H1 (cell line): ENCODE results near the gene LGALS9. TPM values are rescaled to one million over a fixed set of nuclear protein-coding genes. Genes with fewer than 3 reads are reported as not detected.

Source experiments
- CTCF ChIA-PET: fragments of 300-600 bp; sonication (Branson Sonifier 250); formaldehyde crosslinking; loops from one replicate; lab custom pipeline; 2021; ENCODE audit not compliant: partially characterized antibody; lab: Charles Lee
- POLR2A ChIA-PET: fragments of 300-600 bp; sonication (Branson Sonifier 250); formaldehyde crosslinking; loops from one replicate; lab custom pipeline; 2021; ENCODE audit warnings: inconsistent platforms; ENCODE audit not compliant: partially characterized antibody; lab: Charles Lee
- DNase-seq, 2 experiments: peaks; one replicate each; pipeline versions ENCODE4 v3.0.0 to v3.0.0-alpha.2; 2010 to 2022; ENCODE audit warnings: low spot score in 2 of 2, low read depth in 1 of 2, mixed read lengths in 1 of 2
- FAIRE-seq: peaks from 2 replicates; lab custom pipeline; 2011; peaks lifted over from hg19 to GRCh38; lab: Jason Lieb, UNC
- H2AFZ ChIP-seq: 2 replicates; pipeline ENCODE4 v1.8.1; 2012; ENCODE audit warnings: low read length, inconsistent platforms
- H2AK5ac ChIP-seq: 2 replicates; pipeline ENCODE4 v1.6.1; 2013; ENCODE audit warnings: low read depth, low read length
- H2BK120ac ChIP-seq: replicated peaks from 2 replicates; pipeline ENCODE3; 2013; ENCODE audit warnings: low read depth, low read length, inconsistent platforms
- H2BK12ac ChIP-seq: 2 replicates; pipeline ENCODE4 v1.6.1; 2013; ENCODE audit warnings: low read depth, low read length
- H2BK15ac ChIP-seq: 2 replicates; pipeline ENCODE4 v1.6.1; 2013; ENCODE audit warnings: low read length
- H2BK20ac ChIP-seq: 2 replicates; pipeline ENCODE4 v1.6.1; 2013; ENCODE audit warnings: low read length
- H2BK5ac ChIP-seq: 2 replicates; pipeline ENCODE4 v1.6.1; 2013; ENCODE audit warnings: low read depth, low read length
- H3K14ac ChIP-seq: 2 replicates; pipeline ENCODE4 v1.6.1; 2013; ENCODE audit warnings: inconsistent platforms; ENCODE audit not compliant: insufficient read length
- H3K18ac ChIP-seq: 2 replicates; pipeline ENCODE4 v1.6.1; 2013; ENCODE audit warnings: low read length; ENCODE audit errors: extremely low read depth
- H3K23ac ChIP-seq: 2 replicates; pipeline ENCODE4 v1.6.1; 2013; ENCODE audit warnings: inconsistent platforms; ENCODE audit not compliant: insufficient read length
- H3K23me2 ChIP-seq: 2 replicates; pipeline ENCODE4 v1.6.1; 2013; ENCODE audit warnings: low read depth, low read length
- H3K27ac ChIP-seq: 2 replicates; pipeline ENCODE4 v1.6.1; 2011; ENCODE audit warnings: low read depth, low read length, inconsistent platforms
- H3K27me3 ChIP-seq, 4 experiments: replicated peaks in 1 of 4; 1 replicate in 1 of 4; 2 replicates in 3 of 4; pipeline versions ENCODE4 v1.6.1 to v1.8.1; 2011 to 2013; ENCODE audit warnings: low read length in 3 of 4, mild to moderate bottlenecking in 3 of 4, inconsistent platforms in 2 of 4, mixed read lengths in 2 of 4, moderate library complexity in 1 of 4; ENCODE audit not compliant: control insufficient read depth in 3 of 4, insufficient read depth in 3 of 4; ENCODE audit errors: extremely low read depth in 1 of 4
- H3K36me3 ChIP-seq, 4 experiments: 2 replicates each; pipeline versions ENCODE4 v1.6.1 to v1.8.1; 2011 to 2013; ENCODE audit warnings: mild to moderate bottlenecking in 4 of 4, low read length in 3 of 4, moderate library complexity in 2 of 4, control low read depth in 1 of 4, inconsistent platforms in 1 of 4; ENCODE audit not compliant: insufficient read depth in 4 of 4, control insufficient read depth in 2 of 4
- H3K4ac ChIP-seq: replicated peaks from 2 replicates; pipeline ENCODE3; 2013; ENCODE audit warnings: low read length, low read depth, mixed read lengths, inconsistent platforms; ENCODE audit not compliant: insufficient read length
- H3K4me1 ChIP-seq, 4 experiments: replicated peaks in 1 of 4; 1 replicate in 1 of 4; 2 replicates in 3 of 4; pipeline versions ENCODE4 v1.6.1 to v1.8.1; 2011 to 2013; ENCODE audit warnings: low read length in 3 of 4, inconsistent platforms in 2 of 4, mixed read lengths in 1 of 4; ENCODE audit not compliant: insufficient read depth in 4 of 4, control insufficient read depth in 3 of 4
- H3K4me2 ChIP-seq, 2 experiments: 2 replicates each; pipeline versions ENCODE4 v1.6.1 to v1.8.1; 2011 to 2013; ENCODE audit warnings: low read depth in 2 of 2, low read length in 2 of 2, control low read depth in 1 of 2, inconsistent platforms in 1 of 2, mild to moderate bottlenecking in 1 of 2; ENCODE audit not compliant: insufficient read depth in 1 of 2
- H3K4me3 ChIP-seq, 4 experiments: fragments of 200-600, 300-600 bp in 1 of 4; sonication (generic), shearing (Covaris generic), sonication (Bioruptor Twin) in 1 of 4; 2 replicates each; pipeline versions ENCODE4 v1.5.1 to v1.8.1; 2011 to 2016; ENCODE audit warnings: low read length in 4 of 4, low read depth in 3 of 4, control low read depth in 2 of 4, inconsistent platforms in 2 of 4, mild to moderate bottlenecking in 2 of 4, mixed read lengths in 1 of 4, moderate library complexity in 1 of 4; ENCODE audit not compliant: insufficient read depth in 2 of 4; ENCODE audit errors: extremely low read depth in 1 of 4
- H3K56ac ChIP-seq: replicated peaks from 2 replicates; pipeline ENCODE3; 2013; ENCODE audit warnings: low read depth, mild to moderate bottlenecking, mixed read lengths, low read length, inconsistent platforms; ENCODE audit not compliant: insufficient read length
- H3K79me1 ChIP-seq: 2 replicates; pipeline ENCODE4 v1.6.1; 2013; ENCODE audit warnings: low read depth, low read length, control low read depth
- H3K79me2 ChIP-seq, 2 experiments: 2 replicates each; pipeline versions ENCODE4 v1.6.1 to v1.8.1; 2012 to 2013; ENCODE audit warnings: low read length in 2 of 2, mild to moderate bottlenecking in 2 of 2, inconsistent platforms in 1 of 2; ENCODE audit not compliant: insufficient read depth in 2 of 2, control insufficient read depth in 1 of 2
- H3K9ac ChIP-seq, 4 experiments: replicated peaks in 1 of 4; 1 replicate in 1 of 4; 2 replicates in 3 of 4; pipeline versions ENCODE4 v1.6.1 to v1.8.1; 2011 to 2013; ENCODE audit warnings: low read depth in 3 of 4, low read length in 3 of 4, control low read depth in 2 of 4, mild to moderate bottlenecking in 2 of 4, moderate library complexity in 2 of 4, inconsistent platforms in 1 of 4; ENCODE audit errors: extremely low read depth in 1 of 4
- H3K9me3 ChIP-seq, 2 experiments: 2 replicates each; pipeline versions ENCODE4 v1.6.1 to v1.8.1; 2012 to 2013; ENCODE audit warnings: mild to moderate bottlenecking in 2 of 2, moderate library complexity in 2 of 2, control low read depth in 1 of 2, inconsistent platforms in 1 of 2, low read depth in 1 of 2, low read length in 1 of 2, mixed read lengths in 1 of 2; ENCODE audit not compliant: insufficient read depth in 2 of 2
- H4K20me1 ChIP-seq, 2 experiments: replicated peaks in 1 of 2; 2 replicates each; pipeline versions ENCODE3 to v1.8.1; 2011 to 2013; ENCODE audit warnings: inconsistent platforms in 2 of 2, low read length in 2 of 2, mild to moderate bottlenecking in 1 of 2; ENCODE audit not compliant: insufficient read depth in 2 of 2, control insufficient read depth in 1 of 2
- H4K5ac ChIP-seq: 2 replicates; pipeline ENCODE4 v1.6.1; 2013; ENCODE audit warnings: low read length, low read depth, mixed read lengths, inconsistent platforms; ENCODE audit not compliant: insufficient read length
- H4K8ac ChIP-seq: 2 replicates; pipeline ENCODE4 v1.8.0; 2013; ENCODE audit warnings: mild to moderate bottlenecking, moderate library complexity, low read length, inconsistent platforms; ENCODE audit not compliant: insufficient read depth; ENCODE audit errors: extremely low read depth
- H4K91ac ChIP-seq: replicated peaks from 2 replicates; pipeline ENCODE3; 2013; ENCODE audit warnings: low read length, mixed read lengths, inconsistent platforms; ENCODE audit not compliant: insufficient read length
- BACH1 ChIP-seq: IDR thresholded peaks from 2 replicates; pipeline ENCODE4 v1.6.1; 2012; ENCODE audit warnings: low read length, improper control_type of control experiment
- CBX8 ChIP-seq: fragments of 300-800, 300-1000 bp; sonication (generic); IDR thresholded peaks from 2 replicates; pipeline ENCODE4 v1.7.1; 2016; ENCODE audit warnings: low read depth, low read length, borderline replicate concordance
- CEBPB ChIP-seq: IDR thresholded peaks from 2 replicates; pipeline ENCODE4 v1.6.1; 2012; ENCODE audit warnings: low read depth, low read length
- CREB1 ChIP-seq: IDR thresholded peaks from 2 replicates; pipeline ENCODE4 v1.6.1; 2012; ENCODE audit warnings: inconsistent platforms
- EZH2 ChIP-seq: fragments of 200-600 bp; sonication (generic); IDR thresholded peaks from 2 replicates; pipeline ENCODE4 v1.7.1; 2012; ENCODE audit warnings: low read depth, mild to moderate bottlenecking, moderate library complexity, low read length, inconsistent platforms; ENCODE audit not compliant: severe bottlenecking
- JUND ChIP-seq: IDR thresholded peaks from 2 replicates; pipeline ENCODE4 v1.6.1; 2011; ENCODE audit warnings: mild to moderate bottlenecking, improper control_type of control experiment, low read length
- KDM4A ChIP-seq: IDR thresholded peaks from one replicate; pipeline ENCODE4 v1.7.1; 2012; ENCODE audit warnings: low read depth, mild to moderate bottlenecking, moderate library complexity, low read length, inconsistent platforms; ENCODE audit not compliant: severe bottlenecking
- KDM5A ChIP-seq: fragments of 200-600 bp; IDR thresholded peaks from 2 replicates; pipeline ENCODE4 v1.7.1; 2012; ENCODE audit warnings: mild to moderate bottlenecking, low read length, inconsistent platforms, mixed read lengths
- POLR2A ChIP-seq, 2 experiments: IDR thresholded peaks; 1 replicate in 1 of 2; 2 replicates in 1 of 2; pipeline ENCODE4 v1.6.1; 2011; ENCODE audit warnings: low read depth in 2 of 2, low read length in 2 of 2, mild to moderate bottlenecking in 2 of 2; ENCODE audit errors: control extremely low read depth in 1 of 2
- RXRA ChIP-seq: IDR thresholded peaks from 2 replicates; pipeline ENCODE4 v1.6.1; 2011; ENCODE audit warnings: low read depth, mild to moderate bottlenecking, low read length, moderate library complexity; ENCODE audit not compliant: insufficient read depth
- SIN3A ChIP-seq, 2 experiments: IDR thresholded peaks in 1 of 2; conservative IDR thresholded peaks in 1 of 2; 2 replicates each; pipeline ENCODE4 v1.6.1; 2011 to 2012; ENCODE audit warnings: low read length in 2 of 2, improper control_type of control experiment in 1 of 2, low read depth in 1 of 2, mild to moderate bottlenecking in 1 of 2
- SIX5 ChIP-seq: IDR thresholded peaks from 2 replicates; pipeline ENCODE4 v1.6.1; 2011; ENCODE audit warnings: mild to moderate bottlenecking, low read depth, low read length
- TBP ChIP-seq: IDR thresholded peaks from 2 replicates; pipeline ENCODE4 v1.6.1; 2011; ENCODE audit warnings: low read depth, low read length, improper control_type of control experiment
- TEAD4 ChIP-seq: IDR thresholded peaks from 2 replicates; pipeline ENCODE4 v1.6.1; 2012; ENCODE audit warnings: low read depth, low read length, inconsistent platforms, mixed read lengths
- YY1 ChIP-seq: IDR thresholded peaks from 2 replicates; pipeline ENCODE4 v1.6.1; 2011; ENCODE audit warnings: low read depth, mild to moderate bottlenecking, low read length
- WGBS, 2 experiments: shearing (Covaris generic) in 1 of 2; methylation state at CpG; one replicate each; pipeline versions ENCODE4 v1.1.6 to v1.1.7; 2013 to 2015; ENCODE audit warnings: low lambda C conversion rate in 2 of 2, mixed read lengths in 2 of 2, inconsistent platforms in 1 of 2, low coverage in 1 of 2, missing lambda C conversion rate in 1 of 2; ENCODE audit not compliant: insufficient replicate concordance in 2 of 2, insufficient coverage in 1 of 2, insufficient read length in 1 of 2; ENCODE audit errors: extremely low coverage in 1 of 2, missing lambda C conversion rate in 1 of 2; 5-methylcytosine and 5-hydroxymethylcytosine counted together
- polyA plus RNA-seq, 7 experiments: library from polyadenylated mRNA; depleted of rRNA in 3 of 7; stranded (reverse) in 5 of 7; unstranded in 2 of 7; fragments of >200 nt in 5 of 7; fragments of 200-250 nt in 2 of 7; gene quantifications; 1 replicate in 5 of 7; 2 replicates in 1 of 7; 4 replicates in 1 of 7; pipeline versions ENCODE4 v1.2.1 to v1.2.3, GENCODE V29; 2011 to 2013; ENCODE audit warnings: missing spikeins in 2 of 7, mixed read lengths in 2 of 7
- total RNA-seq: library from RNA; stranded (reverse); fragmentation: NEBNext Ultra II Directional; extraction: Animal tissue kit (Norgen Biotek cat#: 25700); gene quantifications from 2 replicates; pipeline ENCODE4 v1.2.1, GENCODE V29; 2021

The LGALS9 gene
- total and polyA plus RNA-seq, 2 of the 8 experiments (the other 6 are each of a cell fraction or from before 2014, with no cell fraction given): 0.95 to 1.7 TPM

- no peak overlapping the region for H2BK20ac ChIP-seq
- H4K91ac ChIP-seq: no peak overlapping the region
- no peak overlapping the region for H3K23ac ChIP-seq
- POLR2A ChIA-PET: no interaction called here
- H2BK120ac ChIP-seq: no peak overlapping the region
- H3K4ac ChIP-seq: no peak overlapping the region
- H3K79me2 ChIP-seq: no peaks in the 10 kb centered on the region
- H2BK12ac ChIP-seq: no peak overlapping the region
- no peak overlapping the region for H3K27ac ChIP-seq
- no peaks in the 10 kb centered on the region for H3K79me1 ChIP-seq
- no peak overlapping the region for H3K14ac ChIP-seq
- H3K56ac ChIP-seq: no peak overlapping the region
- H3K27me3 ChIP-seq: no peaks in the 10 kb centered on the region
- H3K4me1 ChIP-seq: no peaks in the 10 kb centered on the region; a peak in 1 of 7 replicates
- H2AFZ ChIP-seq: no peak overlapping the region
- DNase-seq (no peak), FAIRE-seq (no peak)
- no peak overlapping the region for H3K18ac ChIP-seq
- no peak overlapping the region for H3K9ac ChIP-seq
- H3K23me2 ChIP-seq: no peaks in the 10 kb centered on the region
- peaks cover 0 to 3% of the 10 kb centered on the region in 2 experiments for H4K20me1 ChIP-seq
- H3K9me3 ChIP-seq: no peaks in the 10 kb centered on the region
- no peak overlapping the region for H3K4me3 ChIP-seq
- no peak overlapping the region for H2AK5ac ChIP-seq
- H4K5ac ChIP-seq: no peak overlapping the region
- CTCF ChIA-PET: interaction anchor here (0.5 to 13.1 kb wide), 41 partner anchors 12 to 357 kb away, joined by 3 to 305 read pairs (median 6); partner anchors contain the start of gene KSR1
- no peak overlapping the region for H2BK5ac ChIP-seq
- 90% methylated on average over 2 of the region's 2 CpGs; no CpG with 5 or more reads in 1 of the 2 experiments for WGBS, 2 experiments
- H2BK15ac ChIP-seq: no peak overlapping the region
- H3K4me2 ChIP-seq: no peak overlapping the region
- no peak overlapping the region for H4K8ac ChIP-seq
- peaks cover 0 to 4% (median 1%) of the 10 kb centered on the region in 4 experiments; a peak in 3 of 8 replicates for H3K36me3 ChIP-seq
- TF ChIP-seq CREB1: no peak
- TF ChIP-seq EZH2: no peak
- no peak for TF ChIP-seq SIN3A (conservative IDR thresholded peaks at IDR 0.05 in 1 of 2, IDR thresholded peaks at IDR 0.05 in 1 of 2; ENCODE audit: low read depth in 1 of 2, low read length in 2 of 2)
- TF ChIP-seq TBP: no peak
- TF ChIP-seq CBX8: no peak
- no peak for TF ChIP-seq TEAD4
- no peak for TF ChIP-seq JUND
- no peak for TF ChIP-seq RXRA
- TF ChIP-seq KDM4A: no peak
- TF ChIP-seq POLR2A (IDR thresholded peaks at IDR 0.05; ENCODE audit: control extremely low read depth in 1 of 2, low read depth in 2 of 2, low read length in 2 of 2): no peak
- no peak for TF ChIP-seq KDM5A
- TF ChIP-seq CEBPB: no peak
- no peak for TF ChIP-seq BACH1
- no peak for TF ChIP-seq YY1
- TF ChIP-seq SIX5: no peak
Observed at GRCh38 chr17:27601975-27602302, 29.0 kb upstream of the LGALS9 start.
